ENCODE data around the gene CTNNAL1. TPM values are rescaled to one million over a fixed set of nuclear protein-coding genes. Genes with fewer than 3 reads are reported as not detected.

The CTNNAL1 gene
- polyA plus RNA-seq, 1 donor (not counting 4 experiments of a cell fraction or from before 2014, with no cell fraction given), result 112 TPM

- no peak overlapping the region for H3K9ac ChIP-seq (ENCODE audit: control insufficient read depth, extremely low read depth, insufficient read depth, low read length)
- FAIRE-seq, result peak; percentile 96
- TF ChIP-seq EZH2 (IDR thresholded peaks at IDR 0.05; ENCODE audit: low read length) (no peak), CTCF (optimal IDR thresholded peaks at IDR 0.05 in 1 of 3, IDR thresholded peaks at IDR 0.05 in 1 of 3, conservative IDR thresholded peaks at IDR 0.05 in 1 of 3; ENCODE audit: extremely low read depth in 1 of 3, insufficient read depth in 2 of 3, low read length in 3 of 3) (no peak)
- no peak overlapping the region for H2AFZ ChIP-seq (ENCODE audit: control insufficient read depth, low read length)
- peaks cover 3% of the 10 kb centered on the region for H3K9me3 ChIP-seq (ENCODE audit: control insufficient read depth, low read depth, low read length)
- H3K9me1 ChIP-seq (ENCODE audit: control insufficient read depth, extremely low read depth, insufficient read depth, low read length), result no peaks in the 10 kb centered on the region
- peak overlapping the region; percentile 49 for H3K4me2 ChIP-seq (ENCODE audit: control insufficient read depth, extremely low read depth, insufficient read depth, low read depth, low read length)
- peak overlapping the region; percentile 45 for H3K27ac ChIP-seq (ENCODE audit: control insufficient read depth, insufficient read depth, low read length)
- peaks cover 13% of the 10 kb centered on the region for H3K4me1 ChIP-seq (ENCODE audit: control insufficient read depth, extremely low read depth, insufficient read depth, low read length)
- no peaks in the 10 kb centered on the region for H4K20me1 ChIP-seq (ENCODE audit: control insufficient read depth, extremely low read depth, insufficient read depth, low read length)
- peaks cover 79% of the 10 kb centered on the region for H3K79me2 ChIP-seq (ENCODE audit: control insufficient read depth, insufficient read depth, low read length)
- dilution Hi-C loops (cut with MboI; ENCODE audit: extremely low pct_ligation_motif_present, low sequenced_read_pairs), result no loop called here
- DNase-seq (ENCODE audit: low read depth, low spot score), result no peak
- no peaks in the 10 kb centered on the region for H3K27me3 ChIP-seq (ENCODE audit: control insufficient read depth, extremely low read depth, insufficient read depth, low read length)
- no peak overlapping the region for H3K4me3 ChIP-seq (ENCODE audit: control insufficient read depth in 2 of 3, extremely low read depth in 1 of 3, insufficient read depth in 2 of 3, low read depth in 1 of 3, low read length in 3 of 3)
- H3K36me3 ChIP-seq (ENCODE audit: control insufficient read depth in 2 of 2, extremely low read depth in 1 of 2, insufficient read depth in 2 of 2, low read length in 2 of 2), result peaks cover 2 to 10% of the 10 kb centered on the region in 2 experiments
Measured at GRCh38 chr9:109001275-109001676, 12.0 kb downstream of the CTNNAL1 start.

- no peaks in the 10 kb centered on the region for H3K9me3 ChIP-seq (ENCODE audit: control insufficient read depth, low read depth, low read length)
- no peak overlapping the region for H3K4me2 ChIP-seq (ENCODE audit: control insufficient read depth, extremely low read depth, insufficient read depth, low read depth, low read length)
- no peak for DNase-seq (ENCODE audit: low read depth, low spot score)
- peaks cover 2 to 19% of the 10 kb centered on the region in 2 experiments for H3K36me3 ChIP-seq (ENCODE audit: control insufficient read depth in 2 of 2, extremely low read depth in 1 of 2, insufficient read depth in 2 of 2, low read length in 2 of 2)
- no peak overlapping the region for H3K4me3 ChIP-seq (ENCODE audit: control insufficient read depth in 2 of 3, extremely low read depth in 1 of 3, insufficient read depth in 2 of 3, low read depth in 1 of 3, low read length in 3 of 3)
- no peak overlapping the region for H3K27ac ChIP-seq (ENCODE audit: control insufficient read depth, insufficient read depth, low read length)
- H3K9ac ChIP-seq (ENCODE audit: control insufficient read depth, extremely low read depth, insufficient read depth, low read length), result no peak overlapping the region
- no peaks in the 10 kb centered on the region for H4K20me1 ChIP-seq (ENCODE audit: control insufficient read depth, extremely low read depth, insufficient read depth, low read length)
- H3K79me2 ChIP-seq (ENCODE audit: control insufficient read depth, insufficient read depth, low read length), result peaks cover 72% of the 10 kb centered on the region
- peaks cover 14% of the 10 kb centered on the region for H3K4me1 ChIP-seq (ENCODE audit: control insufficient read depth, extremely low read depth, insufficient read depth, low read length)
- dilution Hi-C loops (cut with MboI; ENCODE audit: extremely low pct_ligation_motif_present, low sequenced_read_pairs), result no loop called here
- FAIRE-seq, result no peak
- no peaks in the 10 kb centered on the region for H3K9me1 ChIP-seq (ENCODE audit: control insufficient read depth, extremely low read depth, insufficient read depth, low read length)
- no peak for TF ChIP-seq EZH2 (IDR thresholded peaks at IDR 0.05; ENCODE audit: low read length)
- TF ChIP-seq CTCF (optimal IDR thresholded peaks at IDR 0.05 in 1 of 3, IDR thresholded peaks at IDR 0.05 in 1 of 3, conservative IDR thresholded peaks at IDR 0.05 in 1 of 3; ENCODE audit: extremely low read depth in 1 of 3, insufficient read depth in 2 of 3, low read length in 3 of 3), result no peak
- no peaks in the 10 kb centered on the region for H3K27me3 ChIP-seq (ENCODE audit: control insufficient read depth, extremely low read depth, insufficient read depth, low read length)
- H2AFZ ChIP-seq (ENCODE audit: control insufficient read depth, low read length), result no peak overlapping the region
Measured at GRCh38 chr9:108997112-108997511, 16.2 kb downstream of the CTNNAL1 start.
